Liver (tissue), 9 donors: ENCODE results near the gene MIEF1. TPM values are rescaled to one million over a fixed set of nuclear protein-coding genes. Genes with fewer than 3 reads are reported as not detected.

Experiments used
- DNase-seq: peaks from one replicate; pipeline ENCODE4 v3.0.0-alpha.2; 2017; ENCODE audit warnings: low spot score
- H3K27ac ChIP-seq, 2 donors: one replicate each; pipeline ENCODE4 v1.7.0; 2013; ENCODE audit warnings: inconsistent platforms in 2 of 2, low read length in 2 of 2, control low read depth in 1 of 2, low read depth in 1 of 2, mild to moderate bottlenecking in 1 of 2
- H3K27me3 ChIP-seq, 4 donors: one replicate each; pipeline versions ENCODE4 v1.6.1 to v1.7.0; 2013; ENCODE audit warnings: low read length in 3 of 4, inconsistent platforms in 1 of 4, mild to moderate bottlenecking in 1 of 4, moderate library complexity in 1 of 4; ENCODE audit not compliant: control insufficient read depth in 4 of 4, insufficient read depth in 4 of 4
- H3K36me3 ChIP-seq, 4 donors: one replicate each; pipeline versions ENCODE4 v1.6.1 to v1.7.0; 2013; ENCODE audit warnings: low read length in 3 of 4, mild to moderate bottlenecking in 3 of 4, low read depth in 1 of 4, moderate library complexity in 1 of 4; ENCODE audit not compliant: control insufficient read depth in 4 of 4, insufficient read depth in 3 of 4
- H3K4me1 ChIP-seq, 4 donors: one replicate each; pipeline versions ENCODE4 v1.6.1 to v1.7.0; 2013; ENCODE audit warnings: low read length in 3 of 4, mild to moderate bottlenecking in 3 of 4, moderate library complexity in 1 of 4; ENCODE audit not compliant: control insufficient read depth in 4 of 4, insufficient read depth in 4 of 4
- H3K4me3 ChIP-seq, 3 donors: one replicate each; pipeline versions ENCODE4 v1.6.1 to v1.7.0; 2013; ENCODE audit warnings: low read length in 3 of 3, control low read depth in 1 of 3, low read depth in 1 of 3, mild to moderate bottlenecking in 1 of 3
- H3K9ac ChIP-seq, 2 donors: one replicate each; pipeline ENCODE4 v1.7.0; 2013; ENCODE audit warnings: low read length in 2 of 2, mild to moderate bottlenecking in 2 of 2, moderate library complexity in 2 of 2, control low read depth in 1 of 2, low read depth in 1 of 2
- H3K9me3 ChIP-seq, 4 donors: one replicate each; pipeline versions ENCODE4 v1.6.1 to v1.7.0; 2013; ENCODE audit warnings: low read length in 3 of 4; ENCODE audit not compliant: control insufficient read depth in 4 of 4
- CTCF ChIP-seq: fragments of 150-350 bp; IDR thresholded peaks from 2 replicates; pipeline ENCODE4 v1.5.1; 2017; ENCODE audit warnings: improper control_type of control experiment, low read depth, low read length; ENCODE audit not compliant: missing input control
- FOXA1 ChIP-seq: IDR thresholded peaks from 2 replicates; pipeline ENCODE4 v1.6.1; 2016; ENCODE audit warnings: antibody characterized with exemption
- HNF4A ChIP-seq, 2 donors: conservative IDR thresholded peaks; 2 replicates each; pipeline ENCODE4 v1.6.1; 2016; ENCODE audit warnings: antibody characterized with exemption in 2 of 2, mild to moderate bottlenecking in 2 of 2
- HNF4G ChIP-seq: IDR thresholded peaks from 2 replicates; pipeline ENCODE4 v1.6.1; 2016; ENCODE audit warnings: antibody characterized with exemption
- JUND ChIP-seq, 2 donors: IDR thresholded peaks; 2 replicates each; pipeline ENCODE4 v1.6.1; 2016; ENCODE audit warnings: antibody characterized with exemption in 2 of 2
- NR2F2 ChIP-seq: IDR thresholded peaks from 2 replicates; pipeline ENCODE4 v1.6.1; 2016; ENCODE audit warnings: antibody characterized with exemption
- RAD21 ChIP-seq, 2 donors: IDR thresholded peaks; 2 replicates each; pipeline ENCODE4 v1.6.1; 2016; ENCODE audit warnings: antibody characterized with exemption in 2 of 2, mild to moderate bottlenecking in 2 of 2
- RXRA ChIP-seq, 2 donors: IDR thresholded peaks; 2 replicates each; pipeline ENCODE4 v1.6.1; 2017 to 2018; ENCODE audit warnings: antibody characterized with exemption in 2 of 2, mild to moderate bottlenecking in 1 of 2
- SP1 ChIP-seq: IDR thresholded peaks from 2 replicates; pipeline ENCODE4 v1.6.1; 2018; ENCODE audit warnings: antibody characterized with exemption, mild to moderate bottlenecking
- YY1 ChIP-seq: IDR thresholded peaks from 2 replicates; pipeline ENCODE4 v1.6.1; 2016; ENCODE audit warnings: antibody characterized with exemption, mild to moderate bottlenecking
- WGBS: extraction: QIAGEN DNeasy Blood & Tissue Kit; methylation state at CpG from one replicate; pipeline ENCODE4 v1.1.7; 2013; 5-methylcytosine and 5-hydroxymethylcytosine counted together
- polyA plus RNA-seq, 2 donors: library from polyadenylated mRNA; stranded (reverse) in 1 of 2; unstranded in 1 of 2; fragments of 200-250 nt in 1 of 2; fragments of >200 nt in 1 of 2; fragmentation: Nextera tagmentation in 1 of 2; extraction: Ambion mirVana in 1 of 2; gene quantifications; one replicate each; pipeline versions ENCODE4 v1.2.1 to v1.2.3, GENCODE V29; 2013 to 2015
- total RNA-seq, 2 donors: library from RNA; depleted of rRNA; stranded (reverse); fragments of >200 nt; gene quantifications; one replicate each; pipeline ENCODE4 v1.2.3, GENCODE V29; 2014
- TF ChIP-seq, protein P1 (sequence below): IDR thresholded peaks from 2 replicates; pipeline ENCODE4 v1.6.1; 2016; ENCODE audit warnings: antibody characterized with exemption, mild to moderate bottlenecking
- donor health status: healthy.
- donor health status: healthy.
- donor health status: healthy.
- donor health status: healthy.
- donor health status: healthy.

The MIEF1 gene
- total and polyA plus RNA-seq, 4 donors, result 12.9 to 31.1 (median 20.7) TPM

GRCh38 chr22:39517470-39517869 lies 15.4 kb downstream of the MIEF1 start:
- no peak for DNase-seq
- Histone ChIP-seq H3K4me3 (no peak overlapping the region), H3K27ac (no peak overlapping the region), H3K9ac (no peak overlapping the region), H3K36me3 (peaks cover 9 to 44% (median 38%) of the 10 kb centered on the region in 4 donors), H3K4me1 (peaks cover 3 to 39% (median 23%) of the 10 kb centered on the region in 4 donors), H3K9me3 (no peaks in the 10 kb centered on the region), H3K27me3 (no peaks in the 10 kb centered on the region)
- WGBS, result 89% methylated on average over 3 of the region's 3 CpGs
- no peak for TF ChIP-seq RXRA (IDR thresholded peaks at IDR 0.05)

DNA sequence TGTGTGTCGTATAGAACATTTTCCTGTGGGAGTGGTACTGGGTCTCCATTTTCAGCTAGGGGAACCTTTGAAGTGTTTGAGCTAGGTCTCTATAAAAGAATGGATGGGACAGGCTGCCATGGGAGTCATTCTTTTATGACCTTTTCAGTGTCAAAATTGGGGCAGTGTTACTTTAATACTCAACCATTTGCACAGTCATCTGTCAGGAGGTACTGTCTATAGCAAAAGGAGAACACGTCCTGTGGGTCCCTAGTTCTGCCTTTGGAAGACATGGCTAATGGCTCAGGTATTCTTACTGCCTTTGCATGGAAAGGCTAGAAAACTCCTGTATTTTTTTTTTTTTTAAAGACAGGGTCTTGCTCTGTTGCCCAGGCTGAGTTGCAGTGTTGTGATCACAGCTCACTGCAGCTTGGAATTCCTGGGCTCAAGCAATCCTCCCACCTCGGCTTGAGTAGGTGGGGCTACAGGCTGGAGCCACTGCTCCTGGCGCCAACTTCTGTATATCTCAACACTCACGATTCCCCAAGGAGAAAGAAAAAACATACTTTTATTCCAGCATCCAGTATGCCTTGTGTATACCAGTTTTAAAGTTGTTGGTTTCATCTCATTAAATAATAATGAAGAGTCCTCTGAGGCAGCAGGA lies 16.2 kb downstream of the MIEF1 start:
- Histone ChIP-seq H3K4me1 (peaks cover 3 to 47% (median 31%) of the 10 kb centered on the region in 4 donors), H3K27ac (no peak overlapping the region), H3K27me3 (no peaks in the 10 kb centered on the region), H3K9me3 (no peaks in the 10 kb centered on the region), H3K9ac (no peak overlapping the region), H3K4me3 (no peak overlapping the region), H3K36me3 (peaks cover 10 to 48% (median 43%) of the 10 kb centered on the region in 4 donors)
- TF ChIP-seq YY1 (no peak), HNF4A (conservative IDR thresholded peaks at IDR 0.05) (no peak), NR2F2 (no peak), JUND (IDR thresholded peaks at IDR 0.05) (no peak), HNF4G (no peak), CTCF (no peak), FOXA1 (no peak), RAD21 (IDR thresholded peaks at IDR 0.05) (no peak), SP1 (no peak)
- DNase-seq, result no peak
- 68% methylated on average over 5 of the region's 5 CpGs for WGBS

- Histone ChIP-seq H3K36me3 (peaks cover 7 to 43% (median 39%) of the 10 kb centered on the region in 4 donors), H3K4me1 (peaks cover 3 to 51% (median 33%) of the 10 kb centered on the region in 4 donors), H3K4me3 (peak overlapping the region; percentile 85 to 92 (median 87)), H3K27ac (peak overlapping the region; percentile 79 to 98), H3K27me3 (no peaks in the 10 kb centered on the region), H3K9ac (peak overlapping the region; percentile 57 to 92), H3K9me3 (no peaks in the 10 kb centered on the region)
- no peak for DNase-seq
- TF ChIP-seq, protein P1, sequence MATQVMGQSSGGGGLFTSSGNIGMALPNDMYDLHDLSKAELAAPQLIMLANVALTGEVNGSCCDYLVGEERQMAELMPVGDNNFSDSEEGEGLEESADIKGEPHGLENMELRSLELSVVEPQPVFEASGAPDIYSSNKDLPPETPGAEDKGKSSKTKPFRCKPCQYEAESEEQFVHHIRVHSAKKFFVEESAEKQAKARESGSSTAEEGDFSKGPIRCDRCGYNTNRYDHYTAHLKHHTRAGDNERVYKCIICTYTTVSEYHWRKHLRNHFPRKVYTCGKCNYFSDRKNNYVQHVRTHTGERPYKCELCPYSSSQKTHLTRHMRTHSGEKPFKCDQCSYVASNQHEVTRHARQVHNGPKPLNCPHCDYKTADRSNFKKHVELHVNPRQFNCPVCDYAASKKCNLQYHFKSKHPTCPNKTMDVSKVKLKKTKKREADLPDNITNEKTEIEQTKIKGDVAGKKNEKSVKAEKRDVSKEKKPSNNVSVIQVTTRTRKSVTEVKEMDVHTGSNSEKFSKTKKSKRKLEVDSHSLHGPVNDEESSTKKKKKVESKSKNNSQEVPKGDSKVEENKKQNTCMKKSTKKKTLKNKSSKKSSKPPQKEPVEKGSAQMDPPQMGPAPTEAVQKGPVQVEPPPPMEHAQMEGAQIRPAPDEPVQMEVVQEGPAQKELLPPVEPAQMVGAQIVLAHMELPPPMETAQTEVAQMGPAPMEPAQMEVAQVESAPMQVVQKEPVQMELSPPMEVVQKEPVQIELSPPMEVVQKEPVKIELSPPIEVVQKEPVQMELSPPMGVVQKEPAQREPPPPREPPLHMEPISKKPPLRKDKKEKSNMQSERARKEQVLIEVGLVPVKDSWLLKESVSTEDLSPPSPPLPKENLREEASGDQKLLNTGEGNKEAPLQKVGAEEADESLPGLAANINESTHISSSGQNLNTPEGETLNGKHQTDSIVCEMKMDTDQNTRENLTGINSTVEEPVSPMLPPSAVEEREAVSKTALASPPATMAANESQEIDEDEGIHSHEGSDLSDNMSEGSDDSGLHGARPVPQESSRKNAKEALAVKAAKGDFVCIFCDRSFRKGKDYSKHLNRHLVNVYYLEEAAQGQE, result no peak
- TF ChIP-seq FOXA1 (no peak), YY1 (peak; percentile 22)
- WGBS, result 11% methylated on average over 24 of the region's 24 CpGs
Observed at GRCh38 chr22:39518996-39519680, 17.0 kb downstream of the MIEF1 start.
